Measurements from ENCODE around the gene KREMEN1. TPM values are rescaled to one million over a fixed set of nuclear protein-coding genes. Genes with fewer than 3 reads are reported as not detected.
A peak's percentile ranks its signal among the peaks of the same experiment; 100 is the strongest.

KREMEN1 gene
- total and polyA plus RNA-seq, 9 of the 15 experiments (the other 6 are each of a cell fraction or from before 2014, with no cell fraction given) = 0.69 to 11.5 (median 4.3) TPM

DNA sequence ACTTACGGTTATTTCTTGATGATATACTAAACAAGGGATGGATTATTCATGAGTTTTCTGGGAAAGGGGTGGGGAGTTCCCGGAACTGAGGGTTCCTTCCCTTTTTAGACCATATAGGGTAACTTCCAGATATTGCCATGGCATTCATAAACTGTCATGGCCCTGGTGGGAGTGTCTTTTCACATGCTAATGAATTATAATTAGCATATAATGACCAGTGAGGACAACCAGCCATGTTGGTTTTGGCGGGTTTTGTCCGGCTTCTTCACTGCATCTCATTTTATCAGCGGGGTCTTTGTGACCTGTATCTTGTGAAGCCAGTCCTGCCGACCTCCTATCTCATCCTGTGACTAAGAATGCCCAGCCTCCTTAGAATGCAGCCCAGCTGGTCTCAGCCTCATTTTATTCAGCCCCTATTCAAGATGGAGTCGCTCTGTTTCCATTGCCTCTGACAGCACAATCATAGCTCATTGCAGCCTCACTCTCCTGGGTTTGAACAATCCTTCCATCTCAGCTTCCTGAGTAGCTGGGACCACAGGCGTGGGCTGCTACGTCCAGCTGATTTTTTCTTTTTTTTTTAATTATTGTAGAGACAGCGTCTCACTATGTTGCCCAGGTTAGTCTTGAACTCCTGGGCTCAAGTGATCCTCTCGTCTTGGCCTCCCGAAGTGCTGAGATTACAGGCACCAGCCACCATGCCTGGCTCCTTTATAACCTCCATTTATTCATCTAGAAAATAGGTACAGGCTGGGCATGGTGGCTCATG lies 80.3 kb downstream of the KREMEN1 start (continued):
- TF ChIP-seq PTTG1 (tag; IDR thresholded peaks at IDR 0.05; ENCODE audit: low read depth) (peak; percentile 92), KDM2B (CRISPR knock-in tag; IDR thresholded peaks at IDR 0.05) (no peak), HDGF (IDR thresholded peaks at IDR 0.05) (no peak), ZSCAN32 (CRISPR knock-in tag; IDR thresholded peaks at IDR 0.05) (no peak), GABPA (tag; conservative IDR thresholded peaks at IDR 0.05; ENCODE audit: low read depth) (peak; percentile 22; the same call in 1 of the 2 replicates), ZNF589 (CRISPR knock-in tag; IDR thresholded peaks at IDR 0.05; ENCODE audit: low read depth) (peak; percentile 95), ETV5 (CRISPR knock-in tag; IDR thresholded peaks at IDR 0.05; ENCODE audit: low read depth) (no peak), E2F8 (IDR thresholded peaks at IDR 0.05; ENCODE audit: low read depth, partially characterized antibody) (no peak), ZNF584 (CRISPR knock-in tag; IDR thresholded peaks at IDR 0.05; ENCODE audit: low read depth) (peak; percentile 92), GATAD2B (IDR thresholded peaks at IDR 0.05; ENCODE audit: borderline replicate concordance) (no peak), ZNF324 (CRISPR knock-in tag; IDR thresholded peaks at IDR 0.05) (0 out of 2 replicates have a peak, but pooled peaks have one; percentile 26), CGGBP1 (CRISPR knock-in tag; IDR thresholded peaks at IDR 0.05) (0 out of 2 replicates have a peak, but pooled peaks have one; percentile 17), ATF4 (CRISPR knock-in tag; IDR thresholded peaks at IDR 0.05) (peak; percentile 86)
- TF ChIP-seq, protein P1, sequence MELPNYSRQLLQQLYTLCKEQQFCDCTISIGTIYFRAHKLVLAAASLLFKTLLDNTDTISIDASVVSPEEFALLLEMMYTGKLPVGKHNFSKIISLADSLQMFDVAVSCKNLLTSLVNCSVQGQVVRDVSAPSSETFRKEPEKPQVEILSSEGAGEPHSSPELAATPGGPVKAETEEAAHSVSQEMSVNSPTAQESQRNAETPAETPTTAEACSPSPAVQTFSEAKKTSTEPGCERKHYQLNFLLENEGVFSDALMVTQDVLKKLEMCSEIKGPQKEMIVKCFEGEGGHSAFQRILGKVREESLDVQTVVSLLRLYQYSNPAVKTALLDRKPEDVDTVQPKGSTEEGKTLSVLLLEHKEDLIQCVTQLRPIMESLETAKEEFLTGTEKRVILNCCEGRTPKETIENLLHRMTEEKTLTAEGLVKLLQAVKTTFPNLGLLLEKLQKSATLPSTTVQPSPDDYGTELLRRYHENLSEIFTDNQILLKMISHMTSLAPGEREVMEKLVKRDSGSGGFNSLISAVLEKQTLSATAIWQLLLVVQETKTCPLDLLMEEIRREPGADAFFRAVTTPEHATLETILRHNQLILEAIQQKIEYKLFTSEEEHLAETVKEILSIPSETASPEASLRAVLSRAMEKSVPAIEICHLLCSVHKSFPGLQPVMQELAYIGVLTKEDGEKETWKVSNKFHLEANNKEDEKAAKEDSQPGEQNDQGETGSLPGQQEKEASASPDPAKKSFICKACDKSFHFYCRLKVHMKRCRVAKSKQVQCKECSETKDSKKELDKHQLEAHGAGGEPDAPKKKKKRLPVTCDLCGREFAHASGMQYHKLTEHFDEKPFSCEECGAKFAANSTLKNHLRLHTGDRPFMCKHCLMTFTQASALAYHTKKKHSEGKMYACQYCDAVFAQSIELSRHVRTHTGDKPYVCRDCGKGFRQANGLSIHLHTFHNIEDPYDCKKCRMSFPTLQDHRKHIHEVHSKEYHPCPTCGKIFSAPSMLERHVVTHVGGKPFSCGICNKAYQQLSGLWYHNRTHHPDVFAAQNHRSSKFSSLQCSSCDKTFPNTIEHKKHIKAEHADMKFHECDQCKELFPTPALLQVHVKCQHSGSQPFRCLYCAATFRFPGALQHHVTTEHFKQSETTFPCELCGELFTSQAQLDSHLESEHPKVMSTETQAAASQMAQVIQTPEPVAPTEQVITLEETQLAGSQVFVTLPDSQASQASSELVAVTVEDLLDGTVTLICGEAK (IDR thresholded peaks at IDR 0.05) = no peak
- TF ChIP-seq, protein P1 (CRISPR knock-in tag; IDR thresholded peaks at IDR 0.05) = no peak
